WTC11 (cell line): Measurements from ENCODE around the gene LHX4. TPM values are rescaled to one million over a fixed set of nuclear protein-coding genes. Genes with fewer than 3 reads are reported as not detected.
A peak's percentile ranks its signal among the peaks of the same experiment; 100 is the strongest.

Source experiments
- ATAC-seq: fragments of 200-7000 bp; cut with Tn5 transposase; 2 replicates; pipeline ENCODE4 v1.10.0; 2021; ENCODE audit warnings: mild to moderate bottlenecking, moderate library complexity
- CTCF ChIA-PET: fragments of 300-600 bp; sonication (Branson Sonifier 250); formaldehyde crosslinking; loops from one replicate; lab custom pipeline; 2021; ENCODE audit warnings: antibody characterized with exemption; lab: Charles Lee
- POLR2A ChIA-PET: fragments of 350-600 bp; sonication (Branson Sonifier 250); formaldehyde crosslinking; loops from one replicate; lab custom pipeline; 2021; ENCODE audit warnings: antibody characterized with exemption; lab: Charles Lee
- DNase-seq: peaks from one replicate; pipeline ENCODE4 v3.0.0; 2021; ENCODE audit warnings: low spot score
- H3K27ac Mint-ChIP-seq: 2 replicates; pipeline ENCODE4 v1.8.0; 2021; ENCODE audit warnings: mixed read lengths
- H3K27me3 Mint-ChIP-seq: 2 replicates; pipeline ENCODE4 v1.8.0; 2021; ENCODE audit warnings: low read depth, mild to moderate bottlenecking, moderate library complexity, mixed read lengths
- H3K36me3 Mint-ChIP-seq: 2 replicates; pipeline ENCODE4 v1.8.0; 2021; ENCODE audit warnings: mixed read lengths
- H3K4me1 Mint-ChIP-seq: 2 replicates; pipeline ENCODE4 v1.8.0; 2022; ENCODE audit warnings: mixed read lengths
- H3K4me3 Mint-ChIP-seq: 2 replicates; pipeline ENCODE4 v1.8.0; 2021; ENCODE audit warnings: mild to moderate bottlenecking, moderate library complexity, mixed read lengths
- H3K9me3 Mint-ChIP-seq: 2 replicates; pipeline ENCODE4 v1.8.0; 2021; ENCODE audit warnings: mixed read lengths
- ATF1 ChIP-seq: sonication (generic); formaldehyde crosslinking; IDR thresholded peaks from 2 replicates; pipeline ENCODE4 v1.8.1; 2023; ENCODE audit warnings: mild to moderate bottlenecking, moderate library complexity, missing genetic modification reagents
- CBFB ChIP-seq: sonication (generic); formaldehyde crosslinking; IDR thresholded peaks from 2 replicates; pipeline ENCODE4 v1.8.1; 2022; ENCODE audit warnings: mild to moderate bottlenecking, low read depth, missing genetic modification reagents
- ESRRA ChIP-seq: sonication (generic); formaldehyde crosslinking; IDR thresholded peaks from 2 replicates; pipeline ENCODE4 v1.8.1; 2022; ENCODE audit warnings: mild to moderate bottlenecking, missing genetic modification reagents, borderline replicate concordance
- FOXJ3 ChIP-seq: sonication (generic); formaldehyde crosslinking; IDR thresholded peaks from 2 replicates; pipeline ENCODE4 v1.9.0; 2021; ENCODE audit warnings: missing genetic modification reagents, mild to moderate bottlenecking, borderline replicate concordance
- IRF2 ChIP-seq: sonication (generic); formaldehyde crosslinking; IDR thresholded peaks from 2 replicates; pipeline ENCODE4 v1.8.0; 2022; ENCODE audit warnings: low read depth, missing genetic modification reagents, borderline replicate concordance
- JAZF1 ChIP-seq: fragments of 250-450 bp; sonication (Bioruptor Pico); IDR thresholded peaks from 2 replicates; pipeline ENCODE4 v1.9.0; 2021; ENCODE audit warnings: moderate library complexity, mild to moderate bottlenecking, inconsistent platforms
- JUN ChIP-seq: sonication (generic); formaldehyde crosslinking; IDR thresholded peaks from 2 replicates; pipeline ENCODE4 v1.8.0; 2023; ENCODE audit warnings: mild to moderate bottlenecking, missing genetic modification reagents
- NFYB ChIP-seq: sonication (generic); formaldehyde crosslinking; conservative IDR thresholded peaks from 2 replicates; pipeline ENCODE4 v1.8.0; 2022; ENCODE audit warnings: low read depth, missing genetic modification reagents
- NR2C2 ChIP-seq: sonication (generic); formaldehyde crosslinking; IDR thresholded peaks from 2 replicates; pipeline ENCODE4 v1.8.0; 2022; ENCODE audit warnings: mild to moderate bottlenecking, missing genetic modification reagents
- OVOL2 ChIP-seq: fragments of 250-450 bp; sonication (Bioruptor Pico); IDR thresholded peaks from 2 replicates; pipeline ENCODE4 v1.9.0; 2021; ENCODE audit warnings: mild to moderate bottlenecking, borderline replicate concordance
- SMAD3 ChIP-seq: sonication (generic); formaldehyde crosslinking; IDR thresholded peaks from 2 replicates; pipeline ENCODE4 v1.8.0; 2022; ENCODE audit warnings: missing genetic modification reagents, mild to moderate bottlenecking, borderline replicate concordance
- TP53 ChIP-seq: sonication (generic); formaldehyde crosslinking; IDR thresholded peaks from 2 replicates; pipeline ENCODE4 v1.8.1; 2023; ENCODE audit warnings: mild to moderate bottlenecking, missing genetic modification reagents
- ZBTB21 ChIP-seq: sonication (generic); formaldehyde crosslinking; IDR thresholded peaks from 2 replicates; pipeline ENCODE4 v1.8.1; 2023; ENCODE audit warnings: mild to moderate bottlenecking, missing genetic modification reagents, borderline replicate concordance
- ZNF317 ChIP-seq: sonication (generic); formaldehyde crosslinking; IDR thresholded peaks from 2 replicates; pipeline ENCODE4 v1.8.1; 2023; ENCODE audit warnings: low read depth, mild to moderate bottlenecking, moderate library complexity, missing genetic modification reagents, borderline replicate concordance
- ZNF416 ChIP-seq: fragments of 250-450 bp; sonication (Bioruptor Pico); IDR thresholded peaks from 2 replicates; pipeline ENCODE4 v1.9.0; 2021; ENCODE audit warnings: mild to moderate bottlenecking, inconsistent platforms
- total RNA-seq: library from RNA; stranded (reverse); gene quantifications from 3 replicates; pipeline ENCODE4 v1.2.3, GENCODE V29; 2021
- TF ChIP-seq, protein P1 (sequence below): fragments of 250-450 bp; sonication (Bioruptor Pico); IDR thresholded peaks from 2 replicates; pipeline ENCODE4 v1.8.0; 2021; ENCODE audit warnings: mild to moderate bottlenecking
- TF ChIP-seq, protein P2 (sequence below): sonication (generic); formaldehyde crosslinking; IDR thresholded peaks from 2 replicates; pipeline ENCODE4 v1.8.0; 2022; ENCODE audit warnings: mild to moderate bottlenecking, missing genetic modification reagents
- TF ChIP-seq, protein P3 (sequence below): sonication (generic); formaldehyde crosslinking; IDR thresholded peaks from 2 replicates; pipeline ENCODE4 v1.8.0; 2022; ENCODE audit warnings: mild to moderate bottlenecking, missing genetic modification reagents

Gene LHX4
- total RNA-seq, 1 experiment from 2014 or later: 19.2 TPM

DNA sequence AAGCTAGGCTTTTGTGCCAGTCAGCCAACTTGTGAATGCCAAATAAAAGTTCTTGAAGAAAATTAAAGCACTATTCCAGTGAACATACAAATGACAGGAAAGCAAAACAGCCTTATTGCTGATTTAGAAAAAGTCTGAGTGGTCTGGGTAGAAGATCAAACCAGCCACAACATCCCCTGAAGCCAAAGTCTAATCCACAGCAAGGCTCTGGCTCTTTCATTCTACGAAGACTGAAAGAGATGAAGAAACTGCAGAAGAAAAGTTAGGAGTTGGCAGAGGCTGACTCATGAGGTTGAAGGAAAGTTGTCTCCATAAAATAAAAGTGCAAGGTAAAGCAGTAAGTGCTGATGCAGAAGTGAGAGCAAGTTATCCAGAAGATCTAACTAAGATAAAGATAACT is 65.9 kb downstream of the LHX4 start:
- Mint-ChIP-seq H3K4me3 (no peak overlapping the region), H3K27me3 (no peaks in the 10 kb centered on the region), H3K36me3 (peaks cover 2% of the 10 kb centered on the region; the same call in 1 of the 2 replicates), H3K27ac (peak overlapping the region; percentile 9; the same call in 1 of the 2 replicates), H3K9me3 (peaks cover 14% of the 10 kb centered on the region), H3K4me1 (no peaks in the 10 kb centered on the region)
- TF ChIP-seq, protein P1, sequence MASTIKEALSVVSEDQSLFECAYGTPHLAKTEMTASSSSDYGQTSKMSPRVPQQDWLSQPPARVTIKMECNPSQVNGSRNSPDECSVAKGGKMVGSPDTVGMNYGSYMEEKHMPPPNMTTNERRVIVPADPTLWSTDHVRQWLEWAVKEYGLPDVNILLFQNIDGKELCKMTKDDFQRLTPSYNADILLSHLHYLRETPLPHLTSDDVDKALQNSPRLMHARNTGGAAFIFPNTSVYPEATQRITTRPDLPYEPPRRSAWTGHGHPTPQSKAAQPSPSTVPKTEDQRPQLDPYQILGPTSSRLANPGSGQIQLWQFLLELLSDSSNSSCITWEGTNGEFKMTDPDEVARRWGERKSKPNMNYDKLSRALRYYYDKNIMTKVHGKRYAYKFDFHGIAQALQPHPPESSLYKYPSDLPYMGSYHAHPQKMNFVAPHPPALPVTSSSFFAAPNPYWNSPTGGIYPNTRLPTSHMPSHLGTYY (CRISPR knock-in tag): no peak
- no peak for TF ChIP-seq ZBTB21 (CRISPR knock-in tag)
- no peak for TF ChIP-seq OVOL2
- no peak for TF ChIP-seq CBFB
- no peak for ATAC-seq
- CTCF ChIA-PET: no interaction called here
- POLR2A ChIA-PET: no interaction called here
- no peak for DNase-seq

DNA sequence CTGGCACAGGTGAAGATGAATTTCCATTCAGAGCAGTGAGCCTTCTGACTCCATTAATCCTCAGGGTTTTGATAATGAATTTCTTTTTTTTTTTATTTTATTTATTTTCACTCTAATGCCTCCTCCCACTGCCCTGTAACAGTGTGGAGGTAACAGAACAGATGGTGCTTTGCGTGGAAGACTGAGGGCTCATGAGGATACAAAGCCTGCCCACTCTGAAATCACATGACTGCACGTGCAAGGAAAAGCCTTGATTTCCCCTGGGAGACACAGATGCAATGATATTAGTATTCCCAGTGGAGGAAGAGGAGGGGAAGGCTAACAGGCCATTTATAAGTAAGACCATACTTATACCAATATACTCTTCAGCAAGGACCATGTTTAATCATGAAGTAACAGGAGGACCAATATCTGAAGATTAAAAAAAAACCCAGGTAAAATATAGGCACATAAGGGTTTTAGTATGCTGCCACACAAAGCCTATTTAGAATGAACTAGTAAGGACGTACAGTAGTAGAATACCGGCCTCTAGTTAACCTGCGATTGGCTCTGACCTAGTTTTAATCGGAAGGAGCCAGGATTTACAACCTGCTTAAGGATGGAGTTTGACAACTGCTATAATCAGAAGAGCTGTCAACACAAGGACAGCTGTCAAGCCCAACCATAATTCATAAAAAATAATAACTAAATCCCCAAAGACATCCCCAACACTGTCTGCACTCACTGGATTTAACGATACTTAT is 69.6 kb downstream of the LHX4 start:
- Mint-ChIP-seq H3K4me3 (no peak overlapping the region), H3K4me1 (no peaks in the 10 kb centered on the region), H3K36me3 (peaks cover 2% of the 10 kb centered on the region; the same call in 1 of the 2 replicates), H3K27ac (no peak overlapping the region), H3K27me3 (no peaks in the 10 kb centered on the region), H3K9me3 (peaks cover 4% of the 10 kb centered on the region)
- no peak for ATAC-seq
- ChIA-PET POLR2A (no interaction called here), CTCF (no interaction called here)
- TF ChIP-seq, protein P2, sequence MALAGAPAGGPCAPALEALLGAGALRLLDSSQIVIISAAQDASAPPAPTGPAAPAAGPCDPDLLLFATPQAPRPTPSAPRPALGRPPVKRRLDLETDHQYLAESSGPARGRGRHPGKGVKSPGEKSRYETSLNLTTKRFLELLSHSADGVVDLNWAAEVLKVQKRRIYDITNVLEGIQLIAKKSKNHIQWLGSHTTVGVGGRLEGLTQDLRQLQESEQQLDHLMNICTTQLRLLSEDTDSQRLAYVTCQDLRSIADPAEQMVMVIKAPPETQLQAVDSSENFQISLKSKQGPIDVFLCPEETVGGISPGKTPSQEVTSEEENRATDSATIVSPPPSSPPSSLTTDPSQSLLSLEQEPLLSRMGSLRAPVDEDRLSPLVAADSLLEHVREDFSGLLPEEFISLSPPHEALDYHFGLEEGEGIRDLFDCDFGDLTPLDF (CRISPR knock-in tag): no peak
- TF ChIP-seq SMAD3 (CRISPR knock-in tag): no peak
- no peak for TF ChIP-seq FOXJ3 (CRISPR knock-in tag)
- TF ChIP-seq, protein P3, sequence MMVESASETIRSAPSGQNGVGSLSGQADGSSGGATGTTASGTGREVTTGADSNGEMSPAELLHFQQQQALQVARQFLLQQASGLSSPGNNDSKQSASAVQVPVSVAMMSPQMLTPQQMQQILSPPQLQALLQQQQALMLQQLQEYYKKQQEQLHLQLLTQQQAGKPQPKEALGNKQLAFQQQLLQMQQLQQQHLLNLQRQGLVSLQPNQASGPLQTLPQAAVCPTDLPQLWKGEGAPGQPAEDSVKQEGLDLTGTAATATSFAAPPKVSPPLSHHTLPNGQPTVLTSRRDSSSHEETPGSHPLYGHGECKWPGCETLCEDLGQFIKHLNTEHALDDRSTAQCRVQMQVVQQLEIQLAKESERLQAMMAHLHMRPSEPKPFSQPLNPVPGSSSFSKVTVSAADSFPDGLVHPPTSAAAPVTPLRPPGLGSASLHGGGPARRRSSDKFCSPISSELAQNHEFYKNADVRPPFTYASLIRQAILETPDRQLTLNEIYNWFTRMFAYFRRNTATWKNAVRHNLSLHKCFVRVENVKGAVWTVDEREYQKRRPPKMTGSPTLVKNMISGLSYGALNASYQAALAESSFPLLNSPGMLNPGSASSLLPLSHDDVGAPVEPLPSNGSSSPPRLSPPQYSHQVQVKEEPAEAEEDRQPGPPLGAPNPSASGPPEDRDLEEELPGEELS: no peak
- no peak for TF ChIP-seq JUN (CRISPR knock-in tag)
- no peak for TF ChIP-seq IRF2 (CRISPR knock-in tag)
- TF ChIP-seq ESRRA (CRISPR knock-in tag): no peak
- TF ChIP-seq NR2C2 (CRISPR knock-in tag): no peak
- no peak for TF ChIP-seq NFYB (CRISPR knock-in tag)
- DNase-seq: no peak

DNA sequence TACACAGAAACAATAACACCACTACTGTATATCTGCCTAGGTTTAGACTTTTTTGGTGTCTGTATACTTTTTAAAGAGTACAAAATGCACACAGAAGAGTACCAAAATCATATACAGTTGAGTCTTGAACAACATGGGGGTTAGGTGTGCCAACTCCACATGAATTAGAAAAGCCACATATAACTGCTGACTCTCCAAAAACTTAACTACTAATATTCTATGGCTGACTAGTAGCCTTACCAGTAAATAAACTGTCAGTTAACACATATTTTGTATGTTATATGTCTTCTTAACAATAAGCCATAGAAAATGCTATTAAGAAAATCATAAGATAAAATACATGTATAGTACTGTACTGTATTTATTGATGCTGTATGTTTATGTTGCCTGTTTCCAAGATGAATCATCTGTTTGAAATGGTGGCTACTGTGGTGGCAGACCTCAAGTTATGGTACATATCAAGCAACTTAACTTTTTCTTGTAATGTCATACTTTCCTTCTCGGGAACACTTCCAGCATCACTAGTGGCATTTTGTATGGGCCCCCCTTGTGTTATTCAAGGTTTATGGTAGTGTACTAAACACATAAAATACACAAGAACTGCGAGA is 71.2 kb downstream of the LHX4 start:
- peaks cover 7% of the 10 kb centered on the region for H3K9me3 Mint-ChIP-seq
- TF ChIP-seq ZNF416 (CRISPR knock-in tag) (no peak), FOXJ3 (CRISPR knock-in tag) (no peak), ATF1 (CRISPR knock-in tag) (no peak), JAZF1 (CRISPR knock-in tag) (no peak), ZNF317 (CRISPR knock-in tag) (no peak), TP53 (CRISPR knock-in tag) (no peak)
- ATAC-seq (no peak), DNase-seq (no peak)
- no peak overlapping the region for H3K27ac Mint-ChIP-seq
- H3K36me3 Mint-ChIP-seq: no peaks in the 10 kb centered on the region
- H3K4me1 Mint-ChIP-seq: no peaks in the 10 kb centered on the region
- ChIA-PET CTCF (no interaction called here), POLR2A (no interaction called here)
- no peaks in the 10 kb centered on the region for H3K27me3 Mint-ChIP-seq
- no peak overlapping the region for H3K4me3 Mint-ChIP-seq
